Measurements from ENCODE around the gene RNF212.

The RNF212 gene

DNA sequence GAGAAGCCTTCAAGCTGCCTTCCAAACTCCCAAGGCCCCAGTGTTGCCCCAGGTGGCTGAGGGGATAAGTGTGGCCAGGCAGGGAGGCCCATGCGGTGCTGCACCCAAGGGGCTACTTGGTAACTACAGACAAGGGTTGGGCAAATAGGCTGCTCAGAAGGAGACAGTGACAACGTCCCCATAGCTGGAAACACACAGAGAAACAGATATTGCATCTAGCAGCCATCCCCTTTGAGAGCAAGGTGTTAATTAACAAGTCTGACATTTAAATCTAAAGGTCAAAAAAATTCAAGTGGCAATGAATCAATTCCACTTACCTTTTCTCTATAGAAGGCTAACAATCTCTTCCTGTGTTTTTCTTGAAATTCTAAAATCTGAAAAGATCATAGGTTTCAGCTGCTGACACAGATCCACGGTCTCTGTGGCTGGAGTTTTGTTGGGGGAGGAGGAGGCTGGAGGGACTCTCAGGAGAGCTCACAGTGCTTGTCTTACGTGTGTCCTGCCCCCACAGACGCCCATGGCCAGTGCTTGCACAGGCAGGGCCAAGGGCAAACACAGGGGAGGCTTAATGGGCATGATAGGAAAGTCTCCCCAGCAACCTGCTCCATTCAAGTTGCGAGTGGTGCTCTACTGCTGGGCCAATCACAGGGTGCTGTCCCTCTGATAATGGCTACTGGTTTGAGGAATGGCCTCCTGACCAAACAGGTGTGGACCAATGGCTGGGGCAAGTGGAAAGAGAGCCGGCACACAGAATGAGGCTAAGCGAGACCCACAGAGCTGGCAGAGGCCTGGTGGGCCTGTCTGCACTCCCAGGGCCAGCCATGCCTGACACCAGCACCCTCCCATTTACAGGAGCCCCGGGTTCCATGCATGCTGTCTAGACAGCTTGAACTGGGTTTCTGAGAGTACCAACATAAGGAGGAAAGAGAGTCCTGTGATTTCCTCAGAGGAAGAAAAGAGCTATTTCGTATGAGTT, 22.6 kb downstream of the RNF212 start:
- DNase-seq: no peak

DNA sequence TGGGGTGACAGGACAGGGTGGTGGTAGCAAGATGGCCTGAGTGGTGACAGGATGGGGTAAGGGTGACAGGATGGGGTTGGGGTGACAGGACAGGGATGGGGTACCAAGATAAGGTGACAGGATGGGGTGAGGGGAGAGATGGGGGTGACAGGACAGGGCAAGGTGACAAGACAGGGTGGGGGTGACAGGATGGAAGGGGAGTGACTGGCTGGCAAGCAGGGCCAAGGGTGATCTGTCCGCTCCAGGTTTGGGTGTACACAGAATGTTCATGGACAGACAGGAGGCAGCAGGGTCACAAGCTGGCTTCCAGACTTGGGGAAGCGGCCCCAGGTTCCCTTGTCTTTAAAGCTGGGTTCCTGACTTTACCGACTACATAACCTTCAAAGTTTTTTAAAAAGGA, 23.3 kb downstream of the RNF212 start:
- no peak for DNase-seq

DNA sequence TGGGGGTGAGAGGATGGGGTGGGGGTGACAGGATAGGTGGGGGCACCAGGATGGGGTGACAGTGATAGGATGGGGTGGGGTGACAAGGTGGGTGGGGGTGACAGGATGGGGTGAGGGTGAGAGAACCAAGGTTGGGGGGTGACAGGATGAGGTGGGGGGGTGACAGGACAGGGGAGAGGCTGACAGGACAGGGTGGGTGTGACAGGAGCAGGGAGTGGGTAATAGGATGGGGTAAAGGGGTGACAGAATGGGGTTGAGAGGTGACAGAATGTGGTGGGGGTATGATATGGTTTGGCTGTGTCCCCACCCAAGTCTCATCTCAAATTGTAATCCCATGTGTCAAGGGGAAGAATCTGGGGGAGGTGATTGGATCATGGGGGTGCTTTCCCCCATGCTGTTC, 26.0 kb downstream of the RNF212 start:
- no peak for DNase-seq

DNA sequence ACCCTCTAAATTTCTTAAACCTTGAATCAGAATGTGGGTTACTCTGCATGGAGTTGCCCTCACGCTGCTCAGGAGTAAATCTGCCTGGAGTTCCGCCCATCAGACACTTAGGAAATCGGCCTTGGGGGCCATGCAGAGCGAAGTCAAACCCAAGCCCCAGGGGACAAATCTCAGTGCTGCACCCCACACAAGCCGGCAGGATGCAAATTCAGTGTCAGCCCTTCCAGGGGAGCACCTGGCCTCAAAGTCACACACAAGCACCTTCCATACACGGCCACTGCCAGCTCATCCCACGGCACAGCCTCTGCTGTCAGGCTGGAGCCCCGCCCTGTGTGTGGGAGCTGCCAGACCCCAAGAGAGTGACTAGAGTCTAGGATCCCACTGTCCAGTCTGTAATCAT, 27.4 kb downstream of the RNF212 start:
- DNase-seq: no peak

DNA sequence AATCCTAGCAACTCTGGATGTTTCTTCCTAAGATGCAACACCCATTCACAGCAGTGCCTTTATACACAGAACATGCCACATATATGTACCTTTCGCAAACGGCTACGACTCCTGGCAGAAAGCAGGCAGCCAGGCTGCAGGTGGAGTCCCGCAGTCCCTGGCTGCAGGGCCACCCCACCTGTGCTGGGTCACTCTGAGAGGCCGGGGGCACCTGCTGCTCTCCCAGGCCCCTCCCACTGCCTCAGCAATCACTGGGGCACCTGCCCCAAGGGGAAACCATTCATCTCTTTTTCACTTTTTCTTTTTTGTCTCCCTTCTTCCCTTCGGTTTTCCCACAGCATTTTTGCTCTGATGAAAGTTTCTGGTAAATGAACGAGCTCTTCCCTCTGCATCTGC, 28.0 kb downstream of the RNF212 start:
- no peak for DNase-seq

DNA sequence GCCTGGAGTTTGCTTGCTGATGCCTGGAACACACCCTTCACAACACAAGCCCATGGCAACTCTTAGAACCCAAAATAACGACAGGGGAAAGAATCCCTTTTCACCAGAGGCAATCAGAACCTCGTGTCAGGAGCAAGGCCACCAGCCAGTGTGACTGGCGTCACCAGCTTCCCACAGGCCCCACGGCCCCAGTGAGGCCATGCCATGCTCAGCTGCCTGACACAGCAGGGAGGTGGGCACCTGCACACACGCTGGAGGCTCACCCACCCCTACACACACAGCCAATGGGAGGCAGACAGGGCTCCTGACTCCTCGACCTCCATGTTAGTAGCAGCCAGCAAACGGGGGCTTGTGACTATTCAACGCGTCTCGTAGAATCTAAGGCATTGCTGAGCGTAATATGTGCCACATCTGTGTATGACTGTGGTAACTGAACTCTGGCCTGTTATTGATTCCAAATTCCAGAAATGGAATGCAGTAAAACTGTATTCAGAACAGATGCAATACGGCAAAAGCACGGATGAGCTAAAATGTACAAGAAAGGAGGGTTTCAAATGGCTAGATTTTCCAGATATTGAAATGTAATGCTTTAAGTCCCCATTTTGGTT, 28.5 kb downstream of the RNF212 start:
- no peak for DNase-seq

DNA sequence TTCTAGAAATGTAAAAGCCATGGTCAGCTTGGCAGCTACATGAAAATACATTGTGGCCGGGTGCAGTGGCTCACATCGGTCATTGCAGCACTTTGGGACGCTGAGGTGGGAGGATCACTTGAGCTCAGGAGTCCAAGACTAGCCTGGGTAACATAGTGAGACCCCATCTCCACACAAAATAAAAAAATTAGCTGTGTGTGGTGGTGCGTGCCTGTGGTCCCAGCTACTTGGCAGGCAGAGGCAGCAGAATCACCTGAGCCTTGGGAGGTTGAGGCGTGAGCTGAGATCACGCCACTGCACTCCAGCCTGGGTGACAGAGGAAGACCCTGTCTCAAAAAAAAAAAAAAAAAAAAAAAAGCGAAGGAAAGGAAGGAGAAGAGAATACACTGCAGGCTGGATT, 29.0 kb downstream of the RNF212 start:
- DNase-seq: no peak

DNA sequence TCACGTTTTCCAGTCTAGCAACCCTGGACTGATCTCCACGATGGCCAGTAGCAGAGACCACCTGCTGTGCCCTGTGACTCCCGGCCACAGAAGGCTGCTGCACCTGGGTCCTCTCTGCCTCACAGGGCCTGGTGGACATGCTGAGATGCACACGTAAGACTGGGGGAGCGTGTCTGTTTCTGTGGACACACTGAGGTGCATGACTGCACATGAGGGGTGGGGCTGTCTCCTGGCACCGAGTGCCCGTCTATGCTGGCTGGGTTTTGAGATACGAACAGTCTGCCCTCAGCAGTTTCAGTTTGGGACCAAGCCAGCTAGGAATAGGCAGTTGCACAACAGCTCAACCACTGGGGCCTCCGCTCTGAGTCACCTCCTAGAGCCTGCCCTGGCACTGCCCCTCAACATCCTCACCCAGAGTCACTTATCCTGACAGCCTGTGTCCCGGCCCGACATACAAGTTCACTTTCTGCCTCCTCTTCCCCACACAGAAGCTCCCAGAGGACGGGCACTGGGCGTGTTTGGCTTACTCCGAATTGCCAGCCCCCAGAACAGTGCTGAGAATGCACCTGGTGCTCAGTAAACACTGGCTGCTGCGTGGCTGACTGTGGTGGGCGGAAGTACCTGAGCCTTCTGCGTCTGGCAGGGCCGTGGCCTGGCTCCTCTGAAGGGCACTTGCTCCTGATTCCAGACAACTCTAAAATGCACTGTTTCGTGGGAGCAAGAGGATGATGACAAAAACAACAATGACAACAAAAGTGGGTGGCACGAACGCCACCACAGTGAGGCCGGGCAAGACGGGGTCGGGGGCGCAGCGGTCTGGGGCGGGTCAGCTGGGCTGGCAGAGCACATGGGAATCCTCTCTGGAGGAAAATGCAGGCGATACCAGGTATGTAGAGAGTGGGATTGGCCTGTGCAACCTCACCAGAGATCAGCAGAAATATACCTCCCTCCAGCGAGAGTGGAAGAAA, 30.9 kb downstream of the RNF212 start:
- no peak for DNase-seq

DNA sequence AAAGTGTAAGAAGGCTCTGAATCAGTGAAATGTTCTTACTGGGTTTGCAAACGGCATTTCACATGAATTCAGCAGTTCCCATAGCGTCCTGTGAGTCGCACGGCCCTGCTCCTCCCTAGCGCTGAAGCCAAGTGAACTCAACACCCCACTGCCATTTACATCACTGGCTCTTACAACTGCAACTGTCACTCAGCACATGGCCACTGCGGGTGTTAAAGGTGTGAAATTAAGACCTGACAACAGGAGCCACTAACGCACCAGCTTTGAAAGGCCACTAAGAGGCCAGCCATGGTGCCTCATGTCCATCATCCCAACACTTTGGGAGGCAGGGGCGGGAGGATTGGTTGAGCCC, 31.7 kb downstream of the RNF212 start:
- DNase-seq: no peak

DNA sequence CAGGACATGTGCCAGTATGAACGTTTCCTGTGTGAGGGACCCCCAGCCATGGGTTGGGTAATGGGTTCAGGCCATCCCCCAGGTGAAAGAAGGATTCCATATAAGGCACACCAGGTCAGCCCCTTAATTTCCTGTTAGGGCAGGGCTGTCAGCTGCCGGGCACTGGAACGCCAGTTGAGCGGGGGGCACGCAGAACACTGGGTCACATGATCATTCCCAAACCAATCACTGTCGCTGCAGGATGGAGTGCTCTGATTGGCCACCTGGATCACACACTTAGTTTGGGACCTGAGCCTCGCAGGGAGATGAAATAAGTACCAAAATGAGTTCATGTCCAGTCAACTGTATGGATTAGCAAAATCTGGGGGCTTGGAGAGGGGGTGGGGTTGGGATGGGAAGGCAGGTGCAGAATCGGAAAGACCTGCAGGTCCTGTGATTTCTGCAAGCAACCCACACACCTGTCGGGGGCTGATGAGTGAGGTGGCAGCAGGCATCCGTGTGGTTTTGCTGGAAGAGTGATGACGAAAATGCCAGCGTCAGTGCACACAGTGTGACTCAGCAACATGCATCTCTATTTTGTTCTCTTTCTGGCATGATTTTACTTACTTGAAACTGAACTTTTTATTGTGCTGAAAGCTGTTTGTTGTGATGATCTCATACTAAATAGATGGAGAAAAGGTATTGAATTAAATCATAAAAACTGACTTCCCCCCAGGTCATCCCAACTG, 32.2 kb downstream of the RNF212 start:
- no peak for DNase-seq

DNA sequence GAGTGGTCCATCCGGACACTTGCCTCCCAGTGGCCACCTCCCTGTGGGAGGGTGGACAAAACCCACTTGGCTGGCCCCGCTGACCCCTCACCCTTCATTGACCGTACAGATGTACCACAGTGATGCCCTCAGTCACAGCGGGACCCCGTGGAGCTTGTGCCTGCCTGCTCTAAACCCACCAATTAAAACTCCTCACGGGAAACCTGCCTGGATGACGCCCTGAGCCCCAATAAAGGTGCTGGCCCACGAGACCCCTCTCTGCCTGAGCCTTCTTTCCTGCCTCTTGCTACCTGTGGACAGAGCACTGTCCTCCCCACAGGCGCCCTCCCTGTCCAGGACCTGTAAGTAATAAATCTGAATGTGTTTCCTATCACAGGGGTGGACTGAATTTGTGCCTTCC, 32.9 kb downstream of the RNF212 start:
- no peak for DNase-seq

DNA sequence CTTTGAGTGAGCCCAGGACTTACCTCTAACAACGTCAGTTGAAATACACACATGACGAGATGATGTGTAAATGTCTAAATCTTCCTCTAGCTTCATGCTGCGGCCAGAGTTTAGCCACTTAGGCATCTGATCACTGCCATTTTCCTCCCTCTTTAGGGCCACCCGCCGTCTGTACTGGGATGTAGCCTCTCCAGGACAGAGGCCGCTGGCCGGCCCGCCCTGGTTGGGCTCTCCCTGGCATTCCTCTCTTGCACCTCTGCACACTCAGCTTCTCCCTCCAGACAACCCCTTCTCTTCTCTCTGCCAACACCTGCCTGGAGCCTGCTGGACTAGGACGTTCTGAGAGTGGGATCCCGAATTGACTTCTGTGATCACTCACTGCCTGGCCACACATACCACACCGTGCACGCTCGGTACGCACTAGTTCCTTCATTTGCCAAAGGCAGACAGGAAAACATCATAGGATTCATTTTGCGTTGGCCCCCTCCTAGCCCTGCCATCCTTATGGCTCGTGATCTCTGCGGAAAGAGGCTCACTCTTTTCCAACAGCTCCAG, 33.6 kb downstream of the RNF212 start:
- no peak for DNase-seq

DNA sequence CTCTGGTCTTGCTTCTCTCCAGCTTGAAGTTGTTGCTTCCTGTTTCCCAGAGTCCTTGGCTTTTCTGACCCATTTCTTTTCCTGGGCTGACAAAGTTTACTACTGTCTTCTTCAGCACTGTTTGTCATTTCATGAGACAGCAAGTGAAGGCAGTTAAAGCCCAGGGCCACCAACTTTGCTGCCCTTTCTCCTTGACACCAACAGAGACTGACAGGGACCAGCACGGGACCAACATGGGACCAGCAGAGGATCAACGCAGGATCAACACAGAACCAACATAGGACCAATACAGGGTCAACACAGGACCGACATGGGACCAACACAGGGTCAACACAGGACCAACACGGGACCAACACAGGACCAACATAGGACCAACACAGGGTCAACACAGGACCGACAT, 34.9 kb downstream of the RNF212 start:
- DNase-seq: no peak

DNA sequence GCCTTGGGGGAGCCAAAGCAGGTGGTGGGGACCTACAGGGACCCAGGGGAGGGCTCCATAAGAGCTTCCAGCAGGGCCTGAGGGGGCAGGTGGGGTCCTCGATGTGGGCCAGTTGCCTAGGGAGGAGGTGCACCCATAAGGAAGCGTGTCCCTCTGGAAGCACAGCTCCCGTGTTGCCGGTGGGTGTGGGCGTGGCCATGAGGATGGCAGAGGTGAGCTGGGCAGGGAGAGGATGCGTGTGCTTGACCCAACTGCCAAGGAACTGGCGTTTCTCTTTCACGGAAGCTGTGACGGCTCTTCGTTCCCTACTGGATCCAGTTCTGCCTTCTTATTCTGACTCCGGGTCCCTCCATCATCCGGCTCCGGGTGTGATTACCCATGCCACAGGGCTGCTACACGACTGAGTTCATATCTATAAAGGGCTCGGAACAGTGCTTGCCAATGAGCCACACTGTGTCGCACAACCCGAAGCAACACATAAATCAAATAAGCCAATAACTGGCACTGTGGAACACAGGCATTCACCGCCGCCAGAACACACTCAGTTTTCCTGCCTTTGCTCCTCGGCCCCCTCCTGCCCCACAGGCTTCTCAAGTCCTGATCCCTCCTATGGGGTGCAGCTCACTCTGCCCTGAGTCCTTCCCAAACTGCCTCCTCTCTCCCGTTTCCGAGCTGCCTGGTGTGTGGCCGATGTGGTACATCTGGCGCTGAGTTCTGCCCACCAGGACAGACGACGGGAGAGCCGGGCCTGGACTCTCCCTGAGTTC, 35.5 kb downstream of the RNF212 start:
- no peak for DNase-seq

DNA sequence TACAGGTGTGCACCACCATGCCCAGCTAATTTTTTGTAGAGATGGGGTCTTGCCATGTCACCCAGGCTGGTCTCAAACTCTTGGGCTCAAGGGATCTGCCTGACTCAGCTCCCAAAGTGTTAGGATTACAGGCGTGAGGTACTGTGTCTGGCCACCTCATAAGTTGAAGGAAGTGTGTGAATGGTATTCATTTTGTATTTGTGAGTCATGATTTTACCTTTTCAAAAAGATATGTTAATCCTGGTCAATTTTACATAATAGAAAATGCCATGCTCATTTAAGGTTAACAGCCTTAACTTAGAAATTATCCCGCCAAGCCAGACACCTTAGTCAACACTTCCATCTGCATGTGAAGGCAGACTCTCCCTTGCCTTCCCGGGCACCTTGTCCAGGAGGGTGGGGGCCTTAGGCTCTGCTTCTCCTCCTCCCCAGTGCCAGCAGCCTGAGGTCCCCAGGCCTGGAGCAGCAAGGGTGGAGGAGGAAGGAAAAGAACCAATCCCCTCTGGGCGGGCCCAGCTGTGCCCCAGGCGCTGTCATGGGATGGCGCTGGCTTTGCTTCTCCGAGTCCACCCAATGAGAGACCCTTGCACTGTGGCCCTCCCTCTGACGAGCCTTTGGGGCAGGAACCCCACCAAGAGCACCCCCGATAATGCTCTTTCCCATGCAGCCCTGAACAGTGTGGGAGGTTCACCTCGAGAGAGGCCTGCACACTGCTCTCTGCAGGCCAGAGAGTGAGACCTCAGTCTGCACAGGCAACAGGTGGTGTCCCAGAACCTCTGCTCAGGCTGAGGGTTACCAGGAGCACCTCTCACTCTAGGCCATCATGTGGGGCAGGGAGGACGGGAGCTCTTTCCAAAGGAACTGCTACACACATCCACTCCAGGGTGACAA, 37.3 kb downstream of the RNF212 start:
- DNase-seq: no peak

DNA sequence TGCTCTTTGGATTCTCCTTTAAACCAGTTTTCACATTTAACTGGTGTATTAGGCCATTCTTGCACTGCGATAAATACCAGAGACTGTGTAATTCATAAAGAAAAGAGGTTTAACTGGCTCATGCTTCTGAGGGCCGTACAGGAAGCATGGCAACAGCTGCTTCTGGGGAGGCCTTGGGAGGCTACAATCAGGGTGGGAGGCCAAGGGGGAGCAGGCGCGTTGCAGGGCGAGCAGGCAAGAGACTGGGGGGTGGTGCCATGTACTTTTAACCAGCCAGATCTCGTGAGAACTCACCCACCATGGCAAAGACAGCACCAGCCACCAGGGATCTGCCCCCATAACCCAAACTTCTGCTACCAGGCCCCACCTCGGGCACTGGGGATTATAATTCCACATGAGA, 38.1 kb downstream of the RNF212 start:
- DNase-seq: no peak

DNA sequence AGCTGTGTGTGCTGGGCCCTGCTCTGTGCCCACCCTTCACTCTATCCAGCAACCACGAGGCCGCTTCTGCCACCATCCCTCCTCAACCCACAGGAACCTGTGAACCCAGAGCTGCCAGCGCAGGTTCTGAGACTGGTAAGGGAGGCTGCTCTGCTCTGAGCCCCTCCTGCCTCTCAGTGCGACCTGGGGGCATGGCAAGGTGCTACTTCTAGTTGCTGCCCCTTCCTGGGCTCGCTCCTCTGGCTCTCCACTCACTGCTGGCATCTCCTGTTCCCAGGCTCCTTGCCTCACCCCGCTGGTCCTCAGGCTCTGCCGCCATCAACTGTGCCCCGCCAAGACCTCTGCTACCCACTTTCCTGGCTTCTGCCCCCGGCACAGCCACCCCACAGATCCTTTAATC, 39.3 kb downstream of the RNF212 start:
- no peak for DNase-seq

DNA sequence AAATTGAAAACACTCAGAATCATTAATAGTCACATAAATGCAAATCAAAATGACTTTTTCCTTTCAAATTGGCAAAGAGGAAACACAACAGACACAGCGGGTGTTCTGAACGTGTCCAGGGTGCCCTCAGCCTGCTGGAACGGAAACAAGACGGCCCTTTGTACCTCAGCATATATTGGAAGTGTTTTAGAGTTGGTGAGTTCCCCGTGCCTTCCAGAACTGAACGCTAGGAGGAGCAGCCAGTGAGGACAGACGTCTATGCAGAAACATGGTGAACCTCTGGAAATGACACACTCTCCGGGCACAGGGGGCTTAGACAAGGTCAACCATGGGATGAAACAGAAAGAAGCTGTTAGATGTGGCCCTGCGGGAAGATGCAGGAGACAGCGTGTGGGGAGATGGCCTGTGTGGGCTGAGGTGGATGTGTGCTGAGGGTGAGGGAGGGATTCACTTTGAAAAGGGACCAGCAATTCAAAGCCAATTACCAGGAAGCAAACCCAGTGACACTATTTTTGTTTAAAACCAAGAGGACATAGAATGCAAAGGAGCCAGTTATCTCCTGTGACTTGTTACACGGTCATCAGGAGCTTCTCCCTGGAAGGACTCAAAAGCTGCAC, 40.4 kb downstream of the RNF212 start:
- DNase-seq: no peak

DNA sequence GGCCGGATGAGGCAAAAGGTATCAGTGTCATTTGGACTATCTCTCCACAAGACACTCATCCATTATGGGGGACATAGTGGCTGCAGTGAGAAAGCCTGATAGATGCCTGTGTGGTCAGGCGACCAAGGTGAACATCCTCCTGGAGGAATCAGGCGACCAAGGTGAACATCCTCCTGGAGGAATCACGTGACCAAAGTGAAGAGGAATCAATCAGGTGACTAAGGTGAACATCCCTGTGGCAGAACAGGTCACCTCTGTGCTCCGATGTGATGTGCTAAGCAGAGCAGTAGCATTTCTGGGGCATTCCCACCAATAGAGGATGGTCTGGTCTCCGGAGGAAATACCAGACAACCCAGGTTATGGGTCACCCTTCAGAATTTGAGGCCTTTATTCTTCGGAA, 44.0 kb downstream of the RNF212 start:
- no peak for DNase-seq

DNA sequence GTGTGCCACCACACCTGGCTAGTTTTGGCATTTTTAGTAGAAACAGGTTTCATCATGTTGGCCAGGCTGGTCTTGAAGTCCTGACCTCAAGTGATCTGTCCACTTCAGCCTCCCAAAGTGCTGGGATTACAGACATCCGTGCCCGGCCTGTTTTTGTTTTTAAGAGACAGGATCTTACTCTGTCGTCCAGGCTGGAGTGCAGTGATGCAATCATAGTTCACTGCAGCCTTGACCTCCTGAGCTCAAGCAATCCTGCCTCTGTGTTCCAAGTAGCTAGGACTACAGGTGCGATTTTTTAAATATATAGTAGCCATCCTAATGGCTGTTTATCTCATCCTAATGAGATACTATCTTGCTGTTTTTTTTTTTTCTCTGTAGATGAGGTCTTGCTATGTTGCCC, 47.6 kb downstream of the RNF212 start:
- DNase-seq: no peak

Data from right forelimb (tissue), 1 donor.